ENCODE data around the gene PRKACB.

GRCh38 chr1:84224905-84225304 is 80.8 kb downstream of the PRKACB start:
- TF ChIP-seq CTCF (IDR thresholded peaks at IDR 0.05 in 2 of 3, conservative IDR thresholded peaks at IDR 0.05 in 1 of 3; ENCODE audit: borderline replicate concordance in 1 of 3, insufficient read depth in 1 of 3, low read depth in 2 of 3, low read length in 2 of 3) (no peak), MAX (IDR thresholded peaks at IDR 0.05) (no peak), YY1 (IDR thresholded peaks at IDR 0.05; ENCODE audit: extremely low read depth, insufficient replicate concordance, low read depth, low read length) (no peak), SIN3A (IDR thresholded peaks at IDR 0.05; ENCODE audit: low read depth) (no peak)

Measured in HCT116 (cell line).